NCI-H510A (cell line): ENCODE measurements around the gene SNX4.

Experiments used
- DNase-seq: peaks from one replicate; lab custom pipeline; 2025; lab: John Stamatoyannopoulos, UW

Gene SNX4

DNA sequence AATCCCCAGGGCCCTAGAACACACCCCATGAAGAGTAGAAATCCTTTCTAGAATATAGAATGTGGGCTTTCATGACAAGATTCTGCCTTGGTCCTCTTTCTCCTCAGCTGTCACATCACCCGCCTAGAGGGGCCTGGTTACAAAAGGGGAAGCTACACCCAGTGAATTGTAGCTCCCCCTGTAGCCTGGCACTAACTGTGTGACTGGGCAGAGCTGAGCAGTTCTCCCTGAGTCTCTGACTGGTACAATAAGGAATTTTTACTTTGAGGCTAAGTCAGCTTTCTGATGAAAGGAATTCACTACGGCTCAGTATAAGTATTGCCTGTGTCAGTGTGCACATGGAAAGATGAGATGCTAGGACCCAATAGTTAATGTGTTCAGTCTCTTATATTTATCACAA is 116.2 kb downstream of the SNX4 start:
- DNase-seq = no peak

DNA sequence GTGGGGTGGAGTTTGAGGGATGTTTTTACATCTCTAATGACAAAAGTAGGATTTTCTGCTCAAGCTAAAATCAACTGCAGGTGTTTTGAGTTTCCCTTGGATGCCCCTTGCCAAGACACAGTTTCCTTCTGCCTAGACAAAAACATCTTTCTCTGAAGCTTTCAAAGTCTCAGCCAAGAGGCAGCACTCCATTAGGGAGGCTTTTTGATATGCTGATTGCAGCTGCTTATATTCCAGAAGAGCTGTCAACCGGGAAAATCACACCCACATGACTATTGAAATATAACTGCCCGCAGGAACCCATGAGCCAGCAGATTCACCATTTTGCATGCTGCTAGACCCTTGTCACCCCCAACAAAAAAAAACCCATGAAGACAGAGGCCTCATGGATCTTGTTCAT is 117.4 kb downstream of the SNX4 start:
- no peak for DNase-seq

DNA sequence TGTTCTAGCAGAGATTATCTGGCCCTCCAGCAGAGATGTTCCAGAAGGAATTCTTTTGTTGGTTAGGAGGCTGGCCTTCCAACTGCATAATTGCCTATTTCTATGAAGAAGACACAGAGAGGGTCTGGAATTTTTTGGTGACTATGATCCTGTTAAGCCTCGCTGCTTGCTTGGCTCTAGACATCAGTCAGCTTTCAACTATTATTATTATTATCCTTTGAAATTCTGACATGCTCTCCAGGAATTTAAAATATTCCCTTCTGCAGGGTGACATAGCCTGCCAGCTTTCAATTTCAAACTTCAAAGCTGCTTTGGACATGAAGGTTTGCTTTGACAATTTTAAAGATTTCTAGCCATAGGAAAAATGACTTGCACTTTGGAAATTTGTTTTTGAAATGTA is 118.6 kb downstream of the SNX4 start:
- DNase-seq = no peak

DNA sequence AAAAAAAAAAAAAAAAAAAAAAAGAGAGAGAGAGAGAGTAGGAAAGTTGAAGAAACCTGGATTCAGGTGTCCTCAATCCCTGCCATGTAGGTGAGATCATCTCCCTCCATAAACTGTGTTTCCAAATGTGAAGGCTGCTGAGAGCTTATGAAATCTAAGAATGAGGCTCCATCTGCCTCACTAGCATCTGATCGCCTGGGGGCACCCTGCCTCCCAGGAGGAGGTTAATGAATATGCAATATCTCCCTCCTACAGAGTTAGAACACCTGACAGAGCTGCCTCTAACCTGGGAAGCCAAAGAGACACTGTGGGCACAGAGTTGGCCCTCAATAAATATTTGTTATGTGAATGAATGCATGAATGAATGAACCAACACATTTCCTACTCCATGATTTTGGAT is 121.0 kb downstream of the SNX4 start:
- DNase-seq = no peak
